Measurements from ENCODE around the gene ZNF268. TPM values are rescaled to one million over a fixed set of nuclear protein-coding genes. Genes with fewer than 3 reads are reported as not detected.

ZNF268 gene
- total and polyA plus RNA-seq, 4 donors, result 4.8 to 23.0 (median 10.7) TPM

DNA sequence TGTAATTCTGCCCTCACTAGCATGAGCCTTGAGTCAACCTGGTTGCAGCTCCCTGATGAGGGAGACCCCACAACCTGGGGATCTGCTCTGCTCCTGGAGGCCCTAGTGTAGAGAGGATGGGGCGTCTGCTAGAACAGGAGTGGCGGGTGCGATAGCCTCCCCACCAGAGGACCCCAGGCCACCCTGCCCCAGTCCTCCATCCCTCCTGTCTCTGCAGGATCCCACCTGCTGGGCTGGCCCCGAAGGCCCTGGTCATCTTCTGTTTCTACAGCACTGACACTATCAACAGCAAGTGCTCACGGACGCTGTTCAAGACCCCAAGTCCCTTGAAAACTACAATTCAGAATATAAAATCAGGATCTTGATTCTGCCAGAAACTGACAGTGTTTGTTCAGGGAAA, 39.2 kb downstream of the ZNF268 start:
- Histone ChIP-seq H3K9me3 (ENCODE audit: control insufficient read depth in 4 of 4, low read length in 3 of 4) (peaks cover 23 to 67% (median 51%) of the 10 kb centered on the region in 4 donors), H3K27me3 (ENCODE audit: control insufficient read depth in 4 of 4, insufficient read depth in 4 of 4, low read length in 3 of 4) (no peaks in the 10 kb centered on the region), H3K4me1 (ENCODE audit: control insufficient read depth in 4 of 4, insufficient read depth in 4 of 4, low read length in 3 of 4) (no peaks in the 10 kb centered on the region), H3K36me3 (ENCODE audit: control insufficient read depth in 4 of 4, insufficient read depth in 3 of 4, low read depth in 1 of 4, low read length in 3 of 4) (no peaks in the 10 kb centered on the region), H3K4me3 (ENCODE audit: low read depth in 1 of 3, low read length in 3 of 3) (no peak overlapping the region), H3K27ac (ENCODE audit: low read depth in 1 of 2, low read length in 2 of 2) (no peak overlapping the region), H3K9ac (ENCODE audit: low read depth in 1 of 2, low read length in 2 of 2) (no peak overlapping the region)
- DNase-seq (ENCODE audit: low spot score), result no peak
- TF ChIP-seq EGR1 (IDR thresholded peaks at IDR 0.05; ENCODE audit: low read depth in 2 of 2) (no peak), JUND (IDR thresholded peaks at IDR 0.05) (no peak), NR2F2 (IDR thresholded peaks at IDR 0.05) (no peak), SP1 (IDR thresholded peaks at IDR 0.05) (no peak), HNF4A (conservative IDR thresholded peaks at IDR 0.05) (no peak), TAF1 (conservative IDR thresholded peaks at IDR 0.05) (no peak), RXRA (IDR thresholded peaks at IDR 0.05) (no peak), RAD21 (IDR thresholded peaks at IDR 0.05) (no peak), ATF3 (IDR thresholded peaks at IDR 0.05) (no peak), FOXA1 (IDR thresholded peaks at IDR 0.05) (no peak), HNF4G (IDR thresholded peaks at IDR 0.05) (no peak), YY1 (IDR thresholded peaks at IDR 0.05) (no peak), GABPA (IDR thresholded peaks at IDR 0.05 in 1 of 2, conservative IDR thresholded peaks at IDR 0.05 in 1 of 2) (no peak)
- TF ChIP-seq, protein P1, sequence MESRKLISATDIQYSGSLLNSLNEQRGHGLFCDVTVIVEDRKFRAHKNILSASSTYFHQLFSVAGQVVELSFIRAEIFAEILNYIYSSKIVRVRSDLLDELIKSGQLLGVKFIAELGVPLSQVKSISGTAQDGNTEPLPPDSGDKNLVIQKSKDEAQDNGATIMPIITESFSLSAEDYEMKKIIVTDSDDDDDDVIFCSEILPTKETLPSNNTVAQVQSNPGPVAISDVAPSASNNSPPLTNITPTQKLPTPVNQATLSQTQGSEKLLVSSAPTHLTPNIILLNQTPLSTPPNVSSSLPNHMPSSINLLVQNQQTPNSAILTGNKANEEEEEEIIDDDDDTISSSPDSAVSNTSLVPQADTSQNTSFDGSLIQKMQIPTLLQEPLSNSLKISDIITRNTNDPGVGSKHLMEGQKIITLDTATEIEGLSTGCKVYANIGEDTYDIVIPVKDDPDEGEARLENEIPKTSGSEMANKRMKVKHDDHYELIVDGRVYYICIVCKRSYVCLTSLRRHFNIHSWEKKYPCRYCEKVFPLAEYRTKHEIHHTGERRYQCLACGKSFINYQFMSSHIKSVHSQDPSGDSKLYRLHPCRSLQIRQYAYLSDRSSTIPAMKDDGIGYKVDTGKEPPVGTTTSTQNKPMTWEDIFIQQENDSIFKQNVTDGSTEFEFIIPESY (IDR thresholded peaks at IDR 0.05), result no peak
- TF ChIP-seq, protein P2, sequence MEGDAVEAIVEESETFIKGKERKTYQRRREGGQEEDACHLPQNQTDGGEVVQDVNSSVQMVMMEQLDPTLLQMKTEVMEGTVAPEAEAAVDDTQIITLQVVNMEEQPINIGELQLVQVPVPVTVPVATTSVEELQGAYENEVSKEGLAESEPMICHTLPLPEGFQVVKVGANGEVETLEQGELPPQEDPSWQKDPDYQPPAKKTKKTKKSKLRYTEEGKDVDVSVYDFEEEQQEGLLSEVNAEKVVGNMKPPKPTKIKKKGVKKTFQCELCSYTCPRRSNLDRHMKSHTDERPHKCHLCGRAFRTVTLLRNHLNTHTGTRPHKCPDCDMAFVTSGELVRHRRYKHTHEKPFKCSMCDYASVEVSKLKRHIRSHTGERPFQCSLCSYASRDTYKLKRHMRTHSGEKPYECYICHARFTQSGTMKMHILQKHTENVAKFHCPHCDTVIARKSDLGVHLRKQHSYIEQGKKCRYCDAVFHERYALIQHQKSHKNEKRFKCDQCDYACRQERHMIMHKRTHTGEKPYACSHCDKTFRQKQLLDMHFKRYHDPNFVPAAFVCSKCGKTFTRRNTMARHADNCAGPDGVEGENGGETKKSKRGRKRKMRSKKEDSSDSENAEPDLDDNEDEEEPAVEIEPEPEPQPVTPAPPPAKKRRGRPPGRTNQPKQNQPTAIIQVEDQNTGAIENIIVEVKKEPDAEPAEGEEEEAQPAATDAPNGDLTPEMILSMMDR (IDR thresholded peaks at IDR 0.05; ENCODE audit: low read depth, low read length, missing input control), result no peak
- TF ChIP-seq, protein P3, sequence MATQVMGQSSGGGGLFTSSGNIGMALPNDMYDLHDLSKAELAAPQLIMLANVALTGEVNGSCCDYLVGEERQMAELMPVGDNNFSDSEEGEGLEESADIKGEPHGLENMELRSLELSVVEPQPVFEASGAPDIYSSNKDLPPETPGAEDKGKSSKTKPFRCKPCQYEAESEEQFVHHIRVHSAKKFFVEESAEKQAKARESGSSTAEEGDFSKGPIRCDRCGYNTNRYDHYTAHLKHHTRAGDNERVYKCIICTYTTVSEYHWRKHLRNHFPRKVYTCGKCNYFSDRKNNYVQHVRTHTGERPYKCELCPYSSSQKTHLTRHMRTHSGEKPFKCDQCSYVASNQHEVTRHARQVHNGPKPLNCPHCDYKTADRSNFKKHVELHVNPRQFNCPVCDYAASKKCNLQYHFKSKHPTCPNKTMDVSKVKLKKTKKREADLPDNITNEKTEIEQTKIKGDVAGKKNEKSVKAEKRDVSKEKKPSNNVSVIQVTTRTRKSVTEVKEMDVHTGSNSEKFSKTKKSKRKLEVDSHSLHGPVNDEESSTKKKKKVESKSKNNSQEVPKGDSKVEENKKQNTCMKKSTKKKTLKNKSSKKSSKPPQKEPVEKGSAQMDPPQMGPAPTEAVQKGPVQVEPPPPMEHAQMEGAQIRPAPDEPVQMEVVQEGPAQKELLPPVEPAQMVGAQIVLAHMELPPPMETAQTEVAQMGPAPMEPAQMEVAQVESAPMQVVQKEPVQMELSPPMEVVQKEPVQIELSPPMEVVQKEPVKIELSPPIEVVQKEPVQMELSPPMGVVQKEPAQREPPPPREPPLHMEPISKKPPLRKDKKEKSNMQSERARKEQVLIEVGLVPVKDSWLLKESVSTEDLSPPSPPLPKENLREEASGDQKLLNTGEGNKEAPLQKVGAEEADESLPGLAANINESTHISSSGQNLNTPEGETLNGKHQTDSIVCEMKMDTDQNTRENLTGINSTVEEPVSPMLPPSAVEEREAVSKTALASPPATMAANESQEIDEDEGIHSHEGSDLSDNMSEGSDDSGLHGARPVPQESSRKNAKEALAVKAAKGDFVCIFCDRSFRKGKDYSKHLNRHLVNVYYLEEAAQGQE (IDR thresholded peaks at IDR 0.05), result no peak
- 87% methylated on average over 6 of the region's 6 CpGs for whole genome bisulfite sequencing

GRCh38 chr12:133221241-133221640, 39.9 kb downstream of the ZNF268 start:
- whole genome bisulfite sequencing, result 81% methylated on average over 16 of the region's 16 CpGs
- TF ChIP-seq EGR1 (IDR thresholded peaks at IDR 0.05; ENCODE audit: low read depth in 2 of 2), result no peak
- no peak for TF ChIP-seq JUND (IDR thresholded peaks at IDR 0.05)
- no peak for TF ChIP-seq RAD21 (IDR thresholded peaks at IDR 0.05)
- no peak for TF ChIP-seq RXRA (IDR thresholded peaks at IDR 0.05)
- TF ChIP-seq, protein P3 (IDR thresholded peaks at IDR 0.05), result no peak
- TF ChIP-seq FOXA2 (IDR thresholded peaks at IDR 0.05), result no peak
- TF ChIP-seq GABPA (IDR thresholded peaks at IDR 0.05 in 1 of 2, conservative IDR thresholded peaks at IDR 0.05 in 1 of 2), result no peak
- no peak for TF ChIP-seq HNF4A (conservative IDR thresholded peaks at IDR 0.05)
- TF ChIP-seq, protein P2 (IDR thresholded peaks at IDR 0.05; ENCODE audit: low read depth, low read length, missing input control), result no peak
- no peak for TF ChIP-seq TAF1 (conservative IDR thresholded peaks at IDR 0.05)
- no peak for TF ChIP-seq SP1 (IDR thresholded peaks at IDR 0.05)
- Histone ChIP-seq H3K27ac (ENCODE audit: low read depth in 1 of 2, low read length in 2 of 2) (no peak overlapping the region), H3K36me3 (ENCODE audit: control insufficient read depth in 4 of 4, insufficient read depth in 3 of 4, low read depth in 1 of 4, low read length in 3 of 4) (no peaks in the 10 kb centered on the region), H3K4me3 (ENCODE audit: low read depth in 1 of 3, low read length in 3 of 3) (peak overlapping the region in 1 of 3 donors; percentile 1), H3K4me1 (ENCODE audit: control insufficient read depth in 4 of 4, insufficient read depth in 4 of 4, low read length in 3 of 4) (no peaks in the 10 kb centered on the region), H3K9ac (ENCODE audit: low read depth in 1 of 2, low read length in 2 of 2) (no peak overlapping the region), H3K27me3 (ENCODE audit: control insufficient read depth in 4 of 4, insufficient read depth in 4 of 4, low read length in 3 of 4) (no peaks in the 10 kb centered on the region), H3K9me3 (ENCODE audit: control insufficient read depth in 4 of 4, low read length in 3 of 4) (peaks cover 19 to 65% (median 50%) of the 10 kb centered on the region in 4 donors)
- no peak for DNase-seq (ENCODE audit: low spot score)

All from liver (tissue), 9 donors.